Choroid plexus epithelial cell (primary cell): ENCODE results near the gene FYCO1.

ENCODE experiments used
- DNase-seq: peaks from one replicate; pipeline ENCODE4 v3.0.0-alpha.2; 2010; ENCODE audit warnings: low read depth
- H3K4me3 ChIP-seq: 2 replicates; pipeline ENCODE4 v1.5.1; 2011; ENCODE audit warnings: low read depth, mild to moderate bottlenecking, control low read depth, low read length, moderate library complexity
- CTCF ChIP-seq: conservative IDR thresholded peaks from 2 replicates; pipeline ENCODE4 v1.5.1; 2011; ENCODE audit warnings: low read depth, mild to moderate bottlenecking, control low read depth, inconsistent platforms, low read length, moderate library complexity

FYCO1 gene

GRCh38 chr3:45870099-45870498 is 125.5 kb downstream of the FYCO1 start:
- no peak overlapping the region for H3K4me3 ChIP-seq
- DNase-seq: no peak
- no peak for TF ChIP-seq CTCF

GRCh38 chr3:45869638-45870037 is 126.0 kb downstream of the FYCO1 start:
- no peak overlapping the region for H3K4me3 ChIP-seq
- TF ChIP-seq CTCF: no peak
- no peak for DNase-seq

- TF ChIP-seq CTCF: no peak
- no peak for DNase-seq
- H3K4me3 ChIP-seq: no peak overlapping the region
Observed at GRCh38 chr3:45868650-45869049, 127.0 kb downstream of the FYCO1 start.

- H3K4me3 ChIP-seq: no peak overlapping the region
- DNase-seq: no peak
- TF ChIP-seq CTCF: no peak
Observed at GRCh38 chr3:45868213-45868612, 127.4 kb downstream of the FYCO1 start.
